CD4-positive, alpha-beta T cell (primary cell): ENCODE results near the gene CDH12. TPM values are rescaled to one million over a fixed set of nuclear protein-coding genes. Genes with fewer than 3 reads are reported as not detected.

Experiments used
- ATAC-seq: fragments of 200-7000 bp; cut with Tn5 transposase; one replicate; pipeline ENCODE4 v1.10.0; 2022; ENCODE audit warnings: mild to moderate bottlenecking; ENCODE audit not compliant: poor library complexity
- CTCF ChIA-PET: fragments of 350-600 bp; sonication (Branson Sonifier 250); formaldehyde crosslinking; loops from one replicate; lab custom pipeline; 2021; ENCODE audit warnings: antibody characterized with exemption, inconsistent platforms; lab: Charles Lee
- POLR2A ChIA-PET: fragments of 350-600 bp; sonication (Branson Sonifier 250); formaldehyde crosslinking; loops from one replicate; lab custom pipeline; 2021; ENCODE audit warnings: antibody characterized with exemption, inconsistent platforms; lab: Charles Lee
- DNase-seq, 14 experiments: peaks; one replicate each; pipeline ENCODE4 v3.0.0-alpha.2; 2013 to 2020; ENCODE audit warnings: mixed read lengths in 2 of 14
- H3K27ac ChIP-seq, 2 donors: one replicate each; pipeline versions ENCODE4 v1.5.1 to v1.7.0; 2013; ENCODE audit warnings: low read length in 2 of 2, low read depth in 1 of 2, mild to moderate bottlenecking in 1 of 2
- H3K27me3 ChIP-seq, 2 experiments: 1 replicate in 1 of 2; 2 replicates in 1 of 2; pipeline versions ENCODE4 v1.6.1 to v1.7.0; 2013; ENCODE audit warnings: low read length in 2 of 2, control low read depth in 1 of 2, mild to moderate bottlenecking in 1 of 2, moderate library complexity in 1 of 2; ENCODE audit not compliant: insufficient read depth in 2 of 2, control insufficient read depth in 1 of 2
- H3K36me3 ChIP-seq: one replicate; pipeline ENCODE4 v1.6.1; 2013; ENCODE audit warnings: low read length, control low read depth; ENCODE audit not compliant: insufficient read depth
- H3K4me1 ChIP-seq: one replicate; pipeline ENCODE4 v1.6.1; 2013; ENCODE audit warnings: low read length, control low read depth; ENCODE audit not compliant: insufficient read depth
- H3K4me3 ChIP-seq: one replicate; pipeline ENCODE4 v1.5.1; 2013; ENCODE audit warnings: mild to moderate bottlenecking, low read length, moderate library complexity
- H3K9me3 ChIP-seq, 2 experiments: 1 replicate in 1 of 2; 2 replicates in 1 of 2; pipeline versions ENCODE4 v1.6.1 to v1.7.0; 2013; ENCODE audit warnings: low read length in 2 of 2, mild to moderate bottlenecking in 2 of 2, control low read depth in 1 of 2, moderate library complexity in 1 of 2; ENCODE audit not compliant: control insufficient read depth in 1 of 2, insufficient read depth in 1 of 2
- H3K27ac Mint-ChIP-seq: one replicate; pipeline ENCODE4 v1.8.0; 2020; ENCODE audit warnings: mixed read lengths
- H3K27me3 Mint-ChIP-seq: one replicate; pipeline ENCODE4 v1.8.0; 2021; ENCODE audit warnings: mixed read lengths
- H3K36me3 Mint-ChIP-seq: one replicate; pipeline ENCODE4 v1.8.0; 2021; ENCODE audit warnings: low read depth, mixed read lengths
- H3K4me1 Mint-ChIP-seq: one replicate; pipeline ENCODE4 v1.8.0; 2021; ENCODE audit warnings: low read depth, mixed read lengths
- H3K4me3 Mint-ChIP-seq: one replicate; pipeline ENCODE4 v1.8.0; 2020; ENCODE audit warnings: mild to moderate bottlenecking, mixed read lengths
- H3K9me3 Mint-ChIP-seq: one replicate; pipeline ENCODE4 v1.8.0; 2020; ENCODE audit warnings: mixed read lengths
- intact Hi-C, 2 experiments: fragments of 100-400 bp; cut with DNase I in 1 of 2; cut with micrococcal nuclease in 1 of 2; formaldehyde crosslinking; loops; one replicate each; pipeline versions ENCODE4 v1.15.1 to v1.9.0; 2023 to 2025; cut with DNase I, micrococcal nuclease
- total RNA-seq, 174 experiments: library from RNA in 2 of 174; stranded (reverse) in 2 of 174; gene quantifications; one replicate each; pipeline ENCODE4 v1.2.3 and lab custom pipeline; 2021 to 2026
- TF ChIP-seq, protein P1 (sequence below): fragments of 200-600 bp; IDR thresholded peaks from one replicate; pipeline ENCODE4 v1.8.0; 2022; ENCODE audit warnings: antibody characterized with exemption, mild to moderate bottlenecking

CDH12 gene
- total RNA-seq, 2 experiments from 2014 or later, result not detected

DNA sequence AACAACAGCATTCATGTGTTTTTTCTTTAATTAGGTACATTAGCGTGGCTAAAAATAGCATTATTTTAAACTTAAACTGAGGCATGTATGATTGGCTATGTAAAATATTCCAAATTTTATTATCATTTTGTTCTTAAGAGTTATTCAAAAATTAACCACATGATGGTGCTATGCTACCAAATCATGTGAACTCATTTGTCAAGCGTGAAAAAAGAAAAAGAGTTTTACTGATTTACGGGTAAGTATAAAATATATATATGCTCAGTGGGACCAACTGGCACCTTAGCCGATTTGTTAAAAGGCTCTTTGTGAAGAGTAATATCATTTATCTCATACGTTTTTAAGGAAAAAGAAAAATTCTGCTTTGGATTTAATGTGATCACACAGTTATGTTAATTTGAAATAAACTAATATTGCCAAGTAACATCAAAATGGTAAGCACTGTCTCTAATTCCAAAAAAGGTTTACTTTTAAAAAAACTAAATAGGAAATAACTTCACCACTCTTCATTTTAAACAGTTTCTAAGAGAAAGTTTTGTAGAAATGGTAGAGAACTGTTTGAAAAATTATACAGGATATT lies 1042.3 kb downstream of the CDH12 start:
- Mint-ChIP-seq H3K4me3 (no peak overlapping the region), H3K36me3 (no peaks in the 10 kb centered on the region), H3K4me1 (no peaks in the 10 kb centered on the region), H3K9me3 (peaks cover 4% of the 10 kb centered on the region), H3K27ac (no peak overlapping the region), H3K27me3 (no peaks in the 10 kb centered on the region)
- Histone ChIP-seq H3K36me3 (no peaks in the 10 kb centered on the region), H3K9me3 (no peaks in the 10 kb centered on the region), H3K27me3 (no peaks in the 10 kb centered on the region), H3K4me3 (no peak overlapping the region), H3K27ac (no peak overlapping the region), H3K4me1 (no peaks in the 10 kb centered on the region)
- ChIA-PET CTCF (no interaction called here), POLR2A (no interaction called here)
- DNase-seq, result no peak
- ATAC-seq, result no peak
- TF ChIP-seq, protein P1, sequence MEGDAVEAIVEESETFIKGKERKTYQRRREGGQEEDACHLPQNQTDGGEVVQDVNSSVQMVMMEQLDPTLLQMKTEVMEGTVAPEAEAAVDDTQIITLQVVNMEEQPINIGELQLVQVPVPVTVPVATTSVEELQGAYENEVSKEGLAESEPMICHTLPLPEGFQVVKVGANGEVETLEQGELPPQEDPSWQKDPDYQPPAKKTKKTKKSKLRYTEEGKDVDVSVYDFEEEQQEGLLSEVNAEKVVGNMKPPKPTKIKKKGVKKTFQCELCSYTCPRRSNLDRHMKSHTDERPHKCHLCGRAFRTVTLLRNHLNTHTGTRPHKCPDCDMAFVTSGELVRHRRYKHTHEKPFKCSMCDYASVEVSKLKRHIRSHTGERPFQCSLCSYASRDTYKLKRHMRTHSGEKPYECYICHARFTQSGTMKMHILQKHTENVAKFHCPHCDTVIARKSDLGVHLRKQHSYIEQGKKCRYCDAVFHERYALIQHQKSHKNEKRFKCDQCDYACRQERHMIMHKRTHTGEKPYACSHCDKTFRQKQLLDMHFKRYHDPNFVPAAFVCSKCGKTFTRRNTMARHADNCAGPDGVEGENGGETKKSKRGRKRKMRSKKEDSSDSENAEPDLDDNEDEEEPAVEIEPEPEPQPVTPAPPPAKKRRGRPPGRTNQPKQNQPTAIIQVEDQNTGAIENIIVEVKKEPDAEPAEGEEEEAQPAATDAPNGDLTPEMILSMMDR, result no peak
- intact Hi-C loops, result no loop called here

DNA sequence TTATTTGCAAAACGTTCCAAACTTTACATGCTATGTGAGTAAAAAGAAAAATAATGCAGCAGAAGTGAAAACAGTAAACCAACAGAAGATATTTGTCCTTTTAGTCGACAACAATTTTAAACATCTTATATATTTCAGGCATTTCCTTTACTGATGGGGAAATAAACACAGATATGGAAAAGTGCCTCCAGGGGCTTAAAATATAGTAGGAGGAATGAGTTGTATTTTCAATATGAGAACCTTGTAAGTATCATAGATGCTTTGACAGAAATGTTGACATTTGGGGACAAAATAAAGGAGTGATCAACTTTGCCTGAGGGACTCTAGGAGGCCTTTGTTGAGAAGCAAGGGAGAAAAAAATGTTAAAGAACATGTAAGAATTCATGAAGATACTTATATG lies 1043.5 kb downstream of the CDH12 start:
- Mint-ChIP-seq H3K27me3 (no peaks in the 10 kb centered on the region), H3K9me3 (no peaks in the 10 kb centered on the region), H3K27ac (no peak overlapping the region), H3K4me1 (no peaks in the 10 kb centered on the region), H3K4me3 (no peak overlapping the region), H3K36me3 (no peaks in the 10 kb centered on the region)
- no peak overlapping the region for H3K4me3 ChIP-seq
- H3K27me3 ChIP-seq, result no peaks in the 10 kb centered on the region
- ChIA-PET POLR2A (no interaction called here), CTCF (no interaction called here)
- TF ChIP-seq, protein P1, result no peak
- no peak overlapping the region for H3K27ac ChIP-seq
- no peaks in the 10 kb centered on the region for H3K36me3 ChIP-seq
- no peak for DNase-seq
- ATAC-seq, result no peak
- H3K9me3 ChIP-seq, result no peaks in the 10 kb centered on the region
- intact Hi-C loops, result no loop called here
- H3K4me1 ChIP-seq, result no peaks in the 10 kb centered on the region

DNA sequence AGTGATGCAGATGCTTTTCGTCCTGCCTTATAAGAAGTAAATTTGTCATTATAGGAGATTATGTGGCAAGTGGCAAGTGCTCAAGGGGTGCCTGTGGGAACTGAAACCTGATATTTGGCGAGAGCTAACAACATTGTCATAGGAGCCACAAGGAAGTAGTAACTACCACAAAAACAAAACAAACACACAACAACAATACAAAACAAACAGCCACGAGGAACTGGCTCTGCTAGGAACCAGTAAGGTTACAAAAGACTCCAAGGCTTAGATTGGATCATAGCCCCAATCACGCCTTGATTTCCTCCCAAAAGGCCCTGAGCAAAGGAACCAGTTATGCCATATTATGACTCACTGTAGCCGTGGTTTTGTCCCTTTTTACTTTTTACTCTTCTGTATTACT lies 1045.2 kb downstream of the CDH12 start:
- TF ChIP-seq, protein P1, result no peak
- H3K9me3 ChIP-seq, result no peaks in the 10 kb centered on the region
- no peaks in the 10 kb centered on the region for H3K9me3 Mint-ChIP-seq
- no peaks in the 10 kb centered on the region for H3K36me3 ChIP-seq
- POLR2A ChIA-PET, result no interaction called here
- H3K4me1 ChIP-seq, result no peaks in the 10 kb centered on the region
- H3K27me3 Mint-ChIP-seq, result no peaks in the 10 kb centered on the region
- no peak overlapping the region for H3K27ac Mint-ChIP-seq
- H3K4me3 ChIP-seq, result no peak overlapping the region
- H3K27me3 ChIP-seq, result no peaks in the 10 kb centered on the region
- no peaks in the 10 kb centered on the region for H3K4me1 Mint-ChIP-seq
- DNase-seq (peak in 2 of 14 experiments; percentile 4 to 8), ATAC-seq (no peak)
- intact Hi-C loops, result no loop called here
- CTCF ChIA-PET, result no interaction called here
- no peak overlapping the region for H3K27ac ChIP-seq
- H3K36me3 Mint-ChIP-seq, result no peaks in the 10 kb centered on the region
- no peak overlapping the region for H3K4me3 Mint-ChIP-seq
